Gastroesophageal sphincter (tissue), 4 donors: ENCODE measurements around the gene PDLIM4. TPM values are rescaled to one million over a fixed set of nuclear protein-coding genes. Genes with fewer than 3 reads are reported as not detected.

Experiments used
- ATAC-seq: fragments of 150-250 bp; one replicate; pipeline ENCODE4 v1.9.1; 2016; ENCODE audit warnings: mild to moderate bottlenecking, moderate library complexity
- H3K27ac ChIP-seq, 4 donors: fragments of 200-600 bp; sonication (generic) in 3 of 4; 1 replicate in 3 of 4; 2 replicates in 1 of 4; pipeline ENCODE4 v1.5.1; 2016 to 2019
- H3K27me3 ChIP-seq: fragments of 200-600 bp; sonication (generic); one replicate; pipeline ENCODE4 v1.5.1; 2019
- H3K36me3 ChIP-seq, 2 donors: fragments of 200-600 bp; sonication (generic); one replicate each; pipeline ENCODE4 v1.5.1; 2019; ENCODE audit warnings: control low read depth in 1 of 2
- H3K4me1 ChIP-seq, 3 donors: fragments of 200-600 bp; sonication (generic); 1 replicate in 2 of 3; 2 replicates in 1 of 3; pipeline ENCODE4 v1.5.1; 2016 to 2019; ENCODE audit warnings: control low read depth in 2 of 3
- H3K4me3 ChIP-seq, 2 donors: fragments of 200-600 bp; sonication (generic); one replicate each; pipeline ENCODE4 v1.5.1; 2019; ENCODE audit warnings: mild to moderate bottlenecking in 1 of 2, moderate library complexity in 1 of 2
- H3K9me3 ChIP-seq, 3 donors: fragments of 200-600 bp; sonication (generic); one replicate each; pipeline ENCODE4 v1.5.1; 2017 to 2019; ENCODE audit warnings: control low read depth in 2 of 3
- CTCF ChIP-seq, 4 experiments: fragments of 200-600 bp in 2 of 4; fragments of 450-650 bp in 2 of 4; sonication (generic) in 1 of 4; IDR thresholded peaks; one replicate each; pipeline ENCODE4 v1.5.1; 2017 to 2019; ENCODE audit warnings: antibody characterized with exemption in 4 of 4, mild to moderate bottlenecking in 2 of 4, moderate library complexity in 2 of 4
- EP300 ChIP-seq: sonication (generic); formaldehyde crosslinking; IDR thresholded peaks from one replicate; pipeline ENCODE4 v1.6.1; 2017; ENCODE audit warnings: antibody characterized with exemption, mild to moderate bottlenecking
- POLR2A ChIP-seq, 2 donors: fragments of 450-650 bp; IDR thresholded peaks; one replicate each; pipeline ENCODE4 v1.6.1; 2017; ENCODE audit warnings: antibody characterized with exemption in 2 of 2, mild to moderate bottlenecking in 2 of 2, moderate library complexity in 1 of 2
- POLR2AphosphoS5 ChIP-seq: sonication (generic); formaldehyde crosslinking; IDR thresholded peaks from one replicate; pipeline ENCODE4 v1.6.1; 2017; ENCODE audit warnings: antibody characterized with exemption
- WGBS, 2 donors: methylation state at CpG; one replicate each; pipeline ENCODE4 v1.1.5; 2018; ENCODE audit warnings: low coverage in 1 of 2; 5-methylcytosine and 5-hydroxymethylcytosine counted together
- total RNA-seq, 4 donors: library from RNA; depleted of rRNA; stranded (reverse); fragments of >200 nt; gene quantifications; one replicate each; pipeline ENCODE4 v1.1.0, GENCODE V29; 2016

PDLIM4 gene
- total RNA-seq, 4 donors from 2014 or later = 75.0 to 200 (median 92.7) TPM

- no peak for ATAC-seq
- H3K27ac ChIP-seq = peak overlapping the region in 1 of 4 donors; percentile 97
- no peak overlapping the region for H3K4me3 ChIP-seq
- peaks cover 0 to 31% (median 4%) of the 10 kb centered on the region in 3 donors for H3K4me1 ChIP-seq
- no peaks in the 10 kb centered on the region for H3K9me3 ChIP-seq
- no peaks in the 10 kb centered on the region for H3K27me3 ChIP-seq
- TF ChIP-seq CTCF (IDR thresholded peaks at IDR 0.05) (no peak), POLR2A (IDR thresholded peaks at IDR 0.05) (no peak), POLR2AphosphoS5 (no peak), EP300 (no peak)
- 84% methylated on average over 6 of the region's 8 CpGs; no CpG with 5 or more reads in 1 of the 2 donors for WGBS, 2 donors
- H3K36me3 ChIP-seq = no peaks in the 10 kb centered on the region
Measured at GRCh38 chr5:132296412-132297016, 39.0 kb downstream of the PDLIM4 start.

DNA sequence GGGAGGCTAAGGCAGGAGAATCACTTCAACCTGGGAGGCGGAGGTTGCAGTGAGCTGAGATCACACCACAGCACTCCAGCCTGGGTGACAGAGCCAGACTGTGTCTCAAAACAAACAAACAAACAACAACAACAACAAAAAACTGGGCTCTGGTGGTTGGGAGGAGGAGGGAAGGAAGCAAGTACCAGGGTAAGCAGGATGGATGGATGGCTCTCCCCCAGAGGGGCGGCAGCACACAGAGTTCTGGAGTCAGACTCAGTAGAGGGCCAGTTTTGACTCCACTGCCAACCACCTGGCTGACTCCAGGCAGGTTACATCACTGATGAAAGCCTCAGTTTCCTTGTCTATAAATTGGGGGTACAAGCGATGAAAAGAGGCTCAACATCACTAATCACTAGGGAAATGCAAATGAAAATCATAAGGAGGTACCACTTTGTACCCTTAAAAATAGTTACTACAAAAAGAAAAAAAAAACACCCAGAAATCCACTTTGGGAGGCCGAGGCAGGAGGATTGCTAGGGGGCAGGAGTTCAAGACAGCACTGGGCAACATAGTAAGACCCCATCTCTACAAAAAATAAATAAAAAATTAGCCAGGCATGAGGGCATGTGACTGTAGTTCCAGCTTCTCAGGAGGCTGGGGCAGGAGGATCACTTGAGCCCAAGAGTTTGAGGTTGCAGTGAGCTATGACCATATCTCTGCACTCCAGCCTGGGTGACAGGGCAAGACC, 39.9 kb downstream of the PDLIM4 start:
- no peak for TF ChIP-seq POLR2AphosphoS5
- no peak for TF ChIP-seq POLR2A (IDR thresholded peaks at IDR 0.05)
- no peak for TF ChIP-seq CTCF (IDR thresholded peaks at IDR 0.05)
- TF ChIP-seq EP300 = no peak
- Histone ChIP-seq H3K27ac (no peak overlapping the region), H3K9me3 (no peaks in the 10 kb centered on the region), H3K36me3 (no peaks in the 10 kb centered on the region), H3K27me3 (no peaks in the 10 kb centered on the region), H3K4me1 (peaks cover 0 to 28% (median 4%) of the 10 kb centered on the region in 3 donors), H3K4me3 (no peak overlapping the region)
- WGBS, 2 donors = 85 to 94% methylated on average over 3 of the region's 4 CpGs
- no peak for ATAC-seq

GRCh38 chr5:132298298-132299212, 41.1 kb downstream of the PDLIM4 start:
- H3K36me3 ChIP-seq = no peaks in the 10 kb centered on the region
- H3K27me3 ChIP-seq = no peaks in the 10 kb centered on the region
- no peak for ATAC-seq
- TF ChIP-seq POLR2A (IDR thresholded peaks at IDR 0.05) (no peak), EP300 (no peak), CTCF (IDR thresholded peaks at IDR 0.05) (no peak), POLR2AphosphoS5 (no peak)
- 61 to 85% methylated on average over 4 to 5 of the region's 6 CpGs for WGBS, 2 donors
- H3K4me1 ChIP-seq = peaks cover 0 to 18% (median 4%) of the 10 kb centered on the region in 3 donors
- no peak overlapping the region for H3K27ac ChIP-seq
- no peak overlapping the region for H3K4me3 ChIP-seq
- no peaks in the 10 kb centered on the region for H3K9me3 ChIP-seq

DNA sequence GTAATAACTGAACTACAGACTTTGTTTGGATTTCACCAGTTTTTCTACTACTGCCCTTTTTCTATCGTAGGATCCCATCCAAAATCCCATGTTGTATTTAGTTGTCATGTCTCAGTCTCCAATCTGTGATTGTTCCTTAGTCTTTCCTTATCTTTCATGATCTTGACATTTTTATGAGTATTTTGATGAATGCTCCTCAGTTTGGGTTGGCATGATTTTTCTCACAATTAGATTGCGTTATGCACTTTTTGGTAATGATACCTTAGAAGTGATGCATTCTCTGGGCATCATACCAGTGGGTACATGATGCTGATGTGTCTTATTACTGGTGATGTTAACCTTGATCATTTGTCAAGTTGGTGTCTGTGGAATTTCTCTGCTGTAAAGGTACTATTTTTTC, 42.4 kb downstream of the PDLIM4 start:
- WGBS, 2 donors = 93 to 94% methylated on average over 2 of the region's 2 CpGs
- H3K36me3 ChIP-seq = no peaks in the 10 kb centered on the region
- no peak overlapping the region for H3K27ac ChIP-seq
- H3K27me3 ChIP-seq = no peaks in the 10 kb centered on the region
- H3K4me3 ChIP-seq = no peak overlapping the region
- peaks cover 0 to 9% (median 0%) of the 10 kb centered on the region in 3 donors for H3K9me3 ChIP-seq
- ATAC-seq = no peak
- peaks cover 0 to 10% (median under 1%) of the 10 kb centered on the region in 3 donors for H3K4me1 ChIP-seq
- no peak for TF ChIP-seq POLR2A (IDR thresholded peaks at IDR 0.05)
- TF ChIP-seq CTCF (IDR thresholded peaks at IDR 0.05) = no peak
- TF ChIP-seq POLR2AphosphoS5 = no peak
- TF ChIP-seq EP300 = no peak
